GM18505 (cell line): Measurements from ENCODE around the gene PFDN6.

Source experiments
- ATAC-seq: cut with Tn5 transposase; IDR thresholded peaks from one replicate; pipeline ENCODE4 v1.9.1; 2021; ENCODE audit not compliant: unreplicated experiment
- POLR2A ChIP-seq: IDR thresholded peaks from 4 replicates; pipeline ENCODE4 v1.6.1; 2011; ENCODE audit warnings: borderline replicate concordance; ENCODE audit not compliant: insufficient read depth, insufficient read length; ENCODE audit errors: extremely low read depth

Gene PFDN6

GRCh38 chr6:33324125-33324524, 34.7 kb downstream of the PFDN6 start:
- no peak for ATAC-seq
- TF ChIP-seq POLR2A, result no peak

GRCh38 chr6:33329058-33329457, 39.7 kb downstream of the PFDN6 start:
- no peak for TF ChIP-seq POLR2A
- ATAC-seq, result no peak

- TF ChIP-seq POLR2A, result no peak
- no peak for ATAC-seq
These were observed 41.3 kb downstream of the PFDN6 start for GRCh38 chr6:33330736-33331135.

GRCh38 chr6:33333666-33334065, 44.3 kb downstream of the PFDN6 start:
- TF ChIP-seq POLR2A, result no peak
- ATAC-seq, result no peak

GRCh38 chr6:33335916-33336315, 46.5 kb downstream of the PFDN6 start:
- ATAC-seq, result no peak
- no peak for TF ChIP-seq POLR2A

- no peak for ATAC-seq
- TF ChIP-seq POLR2A, result no peak
These were observed 47.1 kb downstream of the PFDN6 start for GRCh38 chr6:33336495-33336894.

- no peak for ATAC-seq
- no peak for TF ChIP-seq POLR2A
These were observed 49.8 kb downstream of the PFDN6 start for GRCh38 chr6:33339193-33339592.
